Fibroblast of skin of back (primary cell): Measurements from ENCODE around the gene PTPRE.
A peak's percentile ranks its signal among the peaks of the same experiment; 100 is the strongest.

Source experiments
- DNase-seq: peaks from one replicate; pipeline ENCODE4 v3.0.0-alpha.2; 2013

Gene PTPRE

GRCh38 chr10:128099901-128100300 lies 193.0 kb downstream of the PTPRE start:
- no peak for DNase-seq

- DNase-seq, result no peak
Observed at GRCh38 chr10:128101901-128102300, 195.0 kb downstream of the PTPRE start.

- no peak for DNase-seq
Observed at GRCh38 chr10:128102480-128103228, 195.8 kb downstream of the PTPRE start.

GRCh38 chr10:128103229-128103714 lies 196.4 kb downstream of the PTPRE start:
- no peak for DNase-seq

- DNase-seq, result no peak
Observed at GRCh38 chr10:128105383-128105782, 198.5 kb downstream of the PTPRE start.

GRCh38 chr10:128109707-128110106 lies 202.8 kb downstream of the PTPRE start:
- DNase-seq, result no peak

GRCh38 chr10:128110339-128110738 lies 203.4 kb downstream of the PTPRE start:
- no peak for DNase-seq

GRCh38 chr10:128111696-128112095 lies 204.8 kb downstream of the PTPRE start:
- DNase-seq, result no peak

GRCh38 chr10:128113026-128113425 lies 206.1 kb downstream of the PTPRE start:
- no peak for DNase-seq

- DNase-seq, result no peak
Observed at GRCh38 chr10:128114901-128115300, 208.0 kb downstream of the PTPRE start.

- DNase-seq, result no peak
Observed at GRCh38 chr10:128115356-128115755, 208.5 kb downstream of the PTPRE start.

- no peak for DNase-seq
Observed at GRCh38 chr10:128116187-128116586, 209.3 kb downstream of the PTPRE start.

GRCh38 chr10:128116851-128117615 lies 210.1 kb downstream of the PTPRE start:
- DNase-seq, result no peak

GRCh38 chr10:128121750-128122412 lies 215.0 kb downstream of the PTPRE start:
- DNase-seq, result no peak

GRCh38 chr10:128122931-128123330 lies 216.0 kb downstream of the PTPRE start:
- DNase-seq, result no peak

GRCh38 chr10:128123846-128124245 lies 216.9 kb downstream of the PTPRE start:
- no peak for DNase-seq

- DNase-seq, result peak; percentile 3
Observed at GRCh38 chr10:128124813-128125403, 218.0 kb downstream of the PTPRE start.

GRCh38 chr10:128125416-128125943 lies 218.6 kb downstream of the PTPRE start:
- no peak for DNase-seq

GRCh38 chr10:128125944-128126764 lies 219.3 kb downstream of the PTPRE start, which contains the start of gene MKI67:
Gene MKI67 (minus strand): TSS chr10:128126423. CDS start chr10:128125667, 756 bp downstream.
- DNase-seq, result peak; percentile 94

GRCh38 chr10:128128582-128128981 lies 221.7 kb downstream of the PTPRE start:
- DNase-seq, result no peak

- peak; percentile 62 for DNase-seq
Observed at GRCh38 chr10:128130051-128130450, 223.1 kb downstream of the PTPRE start.
